Prostate gland (tissue), 2 donors: ENCODE data around the gene PAPLN.

Source experiments
- CTCF ChIP-seq, 4 experiments: fragments of 200-600 bp in 2 of 4; fragments of 450-650 bp in 2 of 4; sonication (generic) in 2 of 4; IDR thresholded peaks; 1 replicate in 3 of 4; 2 replicates in 1 of 4; pipeline ENCODE4 v1.5.1; 2016 to 2019; ENCODE audit warnings: antibody characterized with exemption in 4 of 4, mild to moderate bottlenecking in 2 of 4, moderate library complexity in 2 of 4
- POLR2A ChIP-seq: fragments of 450-650 bp; IDR thresholded peaks from one replicate; pipeline ENCODE4 v1.6.1; 2016; ENCODE audit warnings: antibody characterized with exemption, mild to moderate bottlenecking

DNA sequence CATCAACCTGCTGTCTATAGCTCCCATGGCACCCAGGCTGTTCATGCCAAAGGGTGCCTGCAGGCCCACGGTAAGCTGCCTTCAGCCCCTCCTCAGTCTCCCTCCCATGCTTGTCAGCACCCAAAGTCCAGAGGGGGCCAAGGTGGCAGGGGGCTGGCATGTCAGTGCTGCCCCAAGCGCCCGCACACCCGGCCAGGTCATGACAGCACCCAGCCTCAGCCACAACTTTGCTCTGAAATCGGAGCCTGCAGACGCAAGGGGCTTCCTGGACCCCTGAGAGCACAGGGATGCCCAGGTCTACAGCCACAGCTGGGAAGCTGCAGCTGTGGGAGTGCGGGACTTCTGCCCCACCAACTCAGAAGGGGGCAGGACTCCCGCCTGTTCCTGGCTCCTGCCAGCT lies 28.5 kb upstream of the PAPLN start:
- TF ChIP-seq POLR2A (no peak), CTCF (IDR thresholded peaks at IDR 0.05) (no peak)
